Measurements from ENCODE around the gene SLC19A2. TPM values are rescaled to one million over a fixed set of nuclear protein-coding genes. Genes with fewer than 3 reads are reported as not detected.

Gene SLC19A2, protein sequence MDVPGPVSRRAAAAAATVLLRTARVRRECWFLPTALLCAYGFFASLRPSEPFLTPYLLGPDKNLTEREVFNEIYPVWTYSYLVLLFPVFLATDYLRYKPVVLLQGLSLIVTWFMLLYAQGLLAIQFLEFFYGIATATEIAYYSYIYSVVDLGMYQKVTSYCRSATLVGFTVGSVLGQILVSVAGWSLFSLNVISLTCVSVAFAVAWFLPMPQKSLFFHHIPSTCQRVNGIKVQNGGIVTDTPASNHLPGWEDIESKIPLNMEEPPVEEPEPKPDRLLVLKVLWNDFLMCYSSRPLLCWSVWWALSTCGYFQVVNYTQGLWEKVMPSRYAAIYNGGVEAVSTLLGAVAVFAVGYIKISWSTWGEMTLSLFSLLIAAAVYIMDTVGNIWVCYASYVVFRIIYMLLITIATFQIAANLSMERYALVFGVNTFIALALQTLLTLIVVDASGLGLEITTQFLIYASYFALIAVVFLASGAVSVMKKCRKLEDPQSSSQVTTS
- total RNA-seq: 13.7 and 16.2 TPM in 2 replicates

DNA sequence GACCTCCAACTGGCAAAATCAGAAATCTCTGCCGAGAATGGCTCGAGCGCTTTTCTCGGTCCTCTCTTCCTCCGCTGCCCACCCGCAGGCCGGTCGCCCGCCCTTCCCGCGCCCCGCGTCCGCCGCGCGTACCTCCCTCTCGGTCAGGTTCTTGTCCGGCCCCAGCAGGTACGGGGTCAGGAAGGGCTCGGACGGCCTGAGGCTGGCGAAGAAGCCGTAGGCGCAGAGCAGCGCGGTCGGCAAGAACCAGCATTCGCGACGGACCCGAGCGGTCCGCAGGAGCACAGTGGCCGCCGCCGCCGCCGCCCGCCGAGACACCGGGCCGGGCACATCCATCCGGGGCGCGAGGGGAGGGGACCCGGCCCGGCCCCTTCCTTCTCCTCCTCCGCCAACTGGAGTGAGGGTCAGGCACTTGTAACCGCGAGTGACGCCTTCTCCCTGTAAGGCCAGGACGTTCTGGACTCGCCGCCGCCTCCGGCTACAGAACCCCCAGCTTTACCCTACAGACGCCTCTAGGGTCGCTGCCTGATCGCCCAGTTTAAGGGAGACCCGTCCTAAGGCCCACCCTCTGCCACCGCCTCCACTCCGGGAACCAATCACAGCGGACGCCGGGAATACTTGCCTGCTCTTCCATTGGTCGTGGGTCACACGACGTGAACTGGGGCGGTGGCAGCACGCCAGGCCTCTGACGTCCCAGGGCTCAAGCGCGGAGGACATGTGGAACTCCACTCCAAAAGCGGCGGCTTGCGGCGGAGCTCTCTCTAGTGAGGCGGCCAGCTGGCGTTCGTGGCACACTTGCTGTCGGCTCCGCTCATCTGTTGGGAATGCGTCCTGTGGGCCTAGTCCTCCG lies at the start of gene SLC19A2:
SLC19A2 (minus strand) TSS at position 514 of the 850 bp plus-strand sequence; CDS start at position 336, 178 bp downstream.

DNA sequence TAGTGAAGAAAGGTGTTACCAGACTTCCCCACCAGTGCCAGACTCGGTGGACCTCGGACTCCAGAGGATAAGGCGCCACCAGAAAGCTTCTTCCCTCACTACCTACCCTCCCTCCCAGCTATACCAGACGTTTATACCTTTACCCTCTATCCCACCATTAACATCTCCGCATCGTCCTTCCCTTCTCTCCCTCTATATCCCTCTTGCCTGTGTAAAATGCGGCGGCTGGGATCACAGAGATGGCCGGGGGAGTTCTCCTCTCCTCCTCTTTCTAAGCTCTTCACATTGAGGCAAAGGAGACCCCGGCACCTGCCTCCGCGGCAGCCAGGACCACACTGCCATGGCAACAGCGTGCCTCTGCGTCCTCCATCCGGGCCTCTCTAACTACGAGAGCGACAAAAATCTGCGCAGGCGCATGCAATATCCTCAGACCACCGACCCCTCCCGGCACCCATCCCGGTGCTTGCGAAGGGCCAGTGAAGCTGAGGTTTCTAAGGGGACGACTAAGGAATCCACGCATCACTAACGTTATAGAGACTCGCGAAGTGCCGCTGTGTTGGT lies 58.6 kb downstream of the SLC19A2 start, which contains the start of gene CCDC181:
CCDC181 (minus strand) TSS at position 394 of the 561 bp plus-strand sequence. CDS start 2,547 bp downstream, outside the sequence.

Small RNA genes lying within 50 kb of the gene (small RNA-seq; reads per million reads assigned to genes)
- gene AL021068.2: not detected

Other genes with a start within 250 kb of the SLC19A2 start
- 34.7 and 35.9 TPM in 2 replicates for gene NME7, start 118.1 kb downstream of the SLC19A2 start, total RNA-seq
- 37.3 and 38.7 TPM in 2 replicates for gene BLZF1, start 117.7 kb downstream of the SLC19A2 start, total RNA-seq
- 1.1 and 2.1 TPM in 2 replicates for gene CCDC181, start 58.5 kb downstream of the SLC19A2 start, total RNA-seq
- 0.27 and 0.36 TPM in 2 replicates for gene F5, start 100.5 kb upstream of the SLC19A2 start, total RNA-seq
- 2.8 and 4.8 TPM in 2 replicates for gene SELP, start 144.2 kb upstream of the SLC19A2 start, total RNA-seq
- gene SELL, start 225.7 kb upstream of the SLC19A2 start, total RNA-seq: 1.9 and 3.6 TPM in 2 replicates
- 0.57 and 2.7 TPM in 2 replicates for gene SELE, start 248.1 kb upstream of the SLC19A2 start, total RNA-seq